HG03025 (cell line): ENCODE results near the gene HTN1.
"Not testable (repeated sequence)": the region's sequence is repeated elsewhere in the genome, so short reads cannot be mapped to it uniquely, and the experiment has no call there.

Experiments used
- ATAC-seq: cut with Tn5 transposase; IDR thresholded peaks from one replicate; pipeline ENCODE4 v1.9.1; 2021; ENCODE audit warnings: mild to moderate bottlenecking, moderate library complexity; ENCODE audit not compliant: unreplicated experiment, low FRiP score

Gene HTN1

GRCh38 chr4:70050138-70050537 is at the start of gene HTN1:
HTN1 (plus strand) TSS chr4:70050438; CDS start chr4:70053077, 2,639 bp downstream.
- ATAC-seq: not testable (repeated sequence)

- ATAC-seq: no peak
Observed at GRCh38 chr4:70000711-70001110, 49.5 kb upstream of the HTN1 start.

- no peak for ATAC-seq
Observed at GRCh38 chr4:70002507-70002906, 47.7 kb upstream of the HTN1 start.

GRCh38 chr4:70008771-70009170 is 41.5 kb upstream of the HTN1 start:
- ATAC-seq: no peak

- ATAC-seq: not testable (repeated sequence)
Observed at GRCh38 chr4:70019006-70019405, 31.2 kb upstream of the HTN1 start.

GRCh38 chr4:70023218-70023617 is 27.0 kb upstream of the HTN1 start:
- ATAC-seq: no peak

GRCh38 chr4:70027011-70027410 is 23.2 kb upstream of the HTN1 start:
- no peak for ATAC-seq

- not testable (repeated sequence) for ATAC-seq
Observed at GRCh38 chr4:70028159-70028558, 22.1 kb upstream of the HTN1 start, which contains the start of gene HTN3. HTN3 (plus strand) TSS chr4:70028459; CDS start chr4:70030741, 2,282 bp downstream.

GRCh38 chr4:70037559-70037958 is 12.7 kb upstream of the HTN1 start:
- ATAC-seq: not testable (repeated sequence)

- not testable (repeated sequence) for ATAC-seq
Observed at GRCh38 chr4:70039928-70040327, 10.3 kb upstream of the HTN1 start.

GRCh38 chr4:70041652-70042286 is 8.5 kb upstream of the HTN1 start:
- ATAC-seq: no peak

GRCh38 chr4:70056534-70056933 is 6.3 kb downstream of the HTN1 start:
- ATAC-seq: not testable (repeated sequence)

GRCh38 chr4:70057651-70058050 is 7.4 kb downstream of the HTN1 start:
- ATAC-seq: no peak

GRCh38 chr4:70059149-70059548 is 8.9 kb downstream of the HTN1 start:
- no peak for ATAC-seq

GRCh38 chr4:70062000-70062399 is 11.8 kb downstream of the HTN1 start:
- peak; percentile 45 for ATAC-seq

- no peak for ATAC-seq
Observed at GRCh38 chr4:70080205-70080604, 30.0 kb downstream of the HTN1 start.

- no peak for ATAC-seq
Observed at GRCh38 chr4:70099206-70099605, 49.0 kb downstream of the HTN1 start.
